Esophagus squamous epithelium (tissue), 4 donors: ENCODE results near the gene AKT2.

ENCODE experiments used
- POLR2A ChIP-seq, 4 donors: fragments of 450-650 bp; IDR thresholded peaks; one replicate each; pipeline ENCODE4 v1.6.1; 2017; ENCODE audit warnings: antibody characterized with exemption in 4 of 4, mild to moderate bottlenecking in 4 of 4, moderate library complexity in 3 of 4
- TF ChIP-seq, protein P1 (sequence below), 6 experiments: fragments of 450-650 bp in 4 of 6; fragments of 200-600 bp in 2 of 6; sonication (generic) in 2 of 6; IDR thresholded peaks; one replicate each; pipeline ENCODE4 v1.5.1; 2016 to 2019; ENCODE audit warnings: antibody characterized with exemption in 6 of 6, mild to moderate bottlenecking in 4 of 6, moderate library complexity in 4 of 6

DNA sequence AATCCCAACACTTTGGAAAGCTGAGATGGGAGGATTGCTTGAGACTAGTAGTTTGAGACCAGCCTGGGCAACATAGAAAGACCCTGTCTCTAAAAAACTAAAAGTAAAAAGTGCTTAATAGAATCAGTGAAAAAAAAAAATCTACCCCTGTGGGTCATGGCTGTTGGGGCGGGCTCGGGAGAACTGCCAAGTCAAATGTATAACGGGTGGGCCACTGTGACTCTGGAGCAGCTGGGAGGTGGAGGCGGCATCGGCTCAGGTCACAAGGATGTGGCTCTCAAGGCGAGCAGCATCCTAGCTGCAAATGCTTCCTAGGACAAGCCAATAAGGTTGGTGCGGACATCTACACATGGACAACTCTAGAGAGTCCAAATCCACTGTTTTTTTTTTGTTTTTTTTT, 32.2 kb upstream of the AKT2 start:
- TF ChIP-seq POLR2A (IDR thresholded peaks at IDR 0.05): no peak
- TF ChIP-seq, protein P1, sequence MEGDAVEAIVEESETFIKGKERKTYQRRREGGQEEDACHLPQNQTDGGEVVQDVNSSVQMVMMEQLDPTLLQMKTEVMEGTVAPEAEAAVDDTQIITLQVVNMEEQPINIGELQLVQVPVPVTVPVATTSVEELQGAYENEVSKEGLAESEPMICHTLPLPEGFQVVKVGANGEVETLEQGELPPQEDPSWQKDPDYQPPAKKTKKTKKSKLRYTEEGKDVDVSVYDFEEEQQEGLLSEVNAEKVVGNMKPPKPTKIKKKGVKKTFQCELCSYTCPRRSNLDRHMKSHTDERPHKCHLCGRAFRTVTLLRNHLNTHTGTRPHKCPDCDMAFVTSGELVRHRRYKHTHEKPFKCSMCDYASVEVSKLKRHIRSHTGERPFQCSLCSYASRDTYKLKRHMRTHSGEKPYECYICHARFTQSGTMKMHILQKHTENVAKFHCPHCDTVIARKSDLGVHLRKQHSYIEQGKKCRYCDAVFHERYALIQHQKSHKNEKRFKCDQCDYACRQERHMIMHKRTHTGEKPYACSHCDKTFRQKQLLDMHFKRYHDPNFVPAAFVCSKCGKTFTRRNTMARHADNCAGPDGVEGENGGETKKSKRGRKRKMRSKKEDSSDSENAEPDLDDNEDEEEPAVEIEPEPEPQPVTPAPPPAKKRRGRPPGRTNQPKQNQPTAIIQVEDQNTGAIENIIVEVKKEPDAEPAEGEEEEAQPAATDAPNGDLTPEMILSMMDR (IDR thresholded peaks at IDR 0.05): no peak
